ENCODE results near the gene SLC39A1. TPM values are rescaled to one million over a fixed set of nuclear protein-coding genes. Genes with fewer than 3 reads are reported as not detected.

The SLC39A1 gene
- total and polyA plus RNA-seq, 9 of the 15 experiments (the other 6 are each of a cell fraction or from before 2014, with no cell fraction given) = 9.9 to 81.1 (median 62.7) TPM

GRCh38 chr1:153967107-153967999 is 4.0 kb upstream of the SLC39A1 start, which contains the start of gene CREB3L4 (continued):
- no peak for TF ChIP-seq GTF2E2 (tag; IDR thresholded peaks at IDR 0.05)
- TF ChIP-seq GTF2F1 (IDR thresholded peaks at IDR 0.05; ENCODE audit: low read depth, low read length) = peak; percentile 58; the same call in 1 of the 2 replicates
- TF ChIP-seq KLF13 (tag; IDR thresholded peaks at IDR 0.05; ENCODE audit: borderline replicate concordance, low read depth) = no peak
- TF ChIP-seq STAT6 (CRISPR knock-in tag; IDR thresholded peaks at IDR 0.05) = no peak; the same call in 1 of the 2 replicates
- no peak for TF ChIP-seq ZC3H8 (IDR thresholded peaks at IDR 0.05)
- TF ChIP-seq ILF3 (IDR thresholded peaks at IDR 0.05; ENCODE audit: borderline replicate concordance) = no peak
- TF ChIP-seq CREB1 (IDR thresholded peaks at IDR 0.05) = peak; percentile 51; the same call in 1 of the 2 replicates
- TF ChIP-seq CREB1 (CRISPR knock-in tag; IDR thresholded peaks at IDR 0.05) = peak; percentile 67
- TF ChIP-seq ZNF316 (IDR thresholded peaks at IDR 0.05) = no peak
- no peak for TF ChIP-seq EHMT2 (IDR thresholded peaks at IDR 0.05)
- no peak for TF ChIP-seq ZNF280B (CRISPR knock-in tag; IDR thresholded peaks at IDR 0.05)
- no peak for TF ChIP-seq ZNF398 (CRISPR knock-in tag; IDR thresholded peaks at IDR 0.05)
- TF ChIP-seq IRF9 (tag; IDR thresholded peaks at IDR 0.05) = 0 out of 2 replicates have a peak, but pooled peaks have one; percentile 28
- TF ChIP-seq NCOR1 (IDR thresholded peaks at IDR 0.05) = no peak; the same call in 1 of the 2 replicates
- TF ChIP-seq MEF2D (tag; conservative IDR thresholded peaks at IDR 0.05; ENCODE audit: low read depth) = no peak
- TF ChIP-seq TRIM28 (IDR thresholded peaks at IDR 0.05) = no peak
- no peak for TF ChIP-seq CAMTA2 (CRISPR knock-in tag; conservative IDR thresholded peaks at IDR 0.05)
- no peak for TF ChIP-seq MCM3 (IDR thresholded peaks at IDR 0.05)
- 0 out of 2 replicates have a peak, but pooled peaks have one; percentile 60 for TF ChIP-seq HBP1 (CRISPR knock-in tag; IDR thresholded peaks at IDR 0.05)
- peak; percentile 64; the same call in 1 of the 2 replicates for TF ChIP-seq TARDBP (IDR thresholded peaks at IDR 0.05)
- no peak for TF ChIP-seq ZNF24 (IDR thresholded peaks at IDR 0.05)
